ENCODE data around the gene UBE2V1.

GRCh38 chr20:50065325-50065615 lies 47.7 kb downstream of the UBE2V1 start:
- TF ChIP-seq, protein P1, sequence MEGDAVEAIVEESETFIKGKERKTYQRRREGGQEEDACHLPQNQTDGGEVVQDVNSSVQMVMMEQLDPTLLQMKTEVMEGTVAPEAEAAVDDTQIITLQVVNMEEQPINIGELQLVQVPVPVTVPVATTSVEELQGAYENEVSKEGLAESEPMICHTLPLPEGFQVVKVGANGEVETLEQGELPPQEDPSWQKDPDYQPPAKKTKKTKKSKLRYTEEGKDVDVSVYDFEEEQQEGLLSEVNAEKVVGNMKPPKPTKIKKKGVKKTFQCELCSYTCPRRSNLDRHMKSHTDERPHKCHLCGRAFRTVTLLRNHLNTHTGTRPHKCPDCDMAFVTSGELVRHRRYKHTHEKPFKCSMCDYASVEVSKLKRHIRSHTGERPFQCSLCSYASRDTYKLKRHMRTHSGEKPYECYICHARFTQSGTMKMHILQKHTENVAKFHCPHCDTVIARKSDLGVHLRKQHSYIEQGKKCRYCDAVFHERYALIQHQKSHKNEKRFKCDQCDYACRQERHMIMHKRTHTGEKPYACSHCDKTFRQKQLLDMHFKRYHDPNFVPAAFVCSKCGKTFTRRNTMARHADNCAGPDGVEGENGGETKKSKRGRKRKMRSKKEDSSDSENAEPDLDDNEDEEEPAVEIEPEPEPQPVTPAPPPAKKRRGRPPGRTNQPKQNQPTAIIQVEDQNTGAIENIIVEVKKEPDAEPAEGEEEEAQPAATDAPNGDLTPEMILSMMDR (IDR thresholded peaks at IDR 0.05; ENCODE audit: low read length), result no peak
- TF ChIP-seq EZH2phosphoT487 (IDR thresholded peaks at IDR 0.05; ENCODE audit: low read length) (no peak), EZH2 (optimal IDR thresholded peaks at IDR 0.05; ENCODE audit: low read depth, low read length) (no peak)
